Stimulated activated CD8-positive, alpha-beta memory T cell treated with anti-CD3 and anti-CD28 coated beads, Interleukin-7, amount 100 ng/mL, for 48 hours (primary cell): ENCODE results near the gene RNF113A.
A peak's percentile ranks its signal among the peaks of the same experiment; 100 is the strongest.
"Not testable (repeated sequence)": the region's sequence is repeated elsewhere in the genome, so short reads cannot be mapped to it uniquely, and the experiment has no call there.

Experiments
- DNase-seq, 2 donors: peaks; one replicate each; pipeline ENCODE4 v3.0.0-alpha.2; 2020; ENCODE audit warnings: low read depth in 1 of 2; ENCODE audit errors: extremely low read depth in 1 of 2

The RNF113A gene

DNA sequence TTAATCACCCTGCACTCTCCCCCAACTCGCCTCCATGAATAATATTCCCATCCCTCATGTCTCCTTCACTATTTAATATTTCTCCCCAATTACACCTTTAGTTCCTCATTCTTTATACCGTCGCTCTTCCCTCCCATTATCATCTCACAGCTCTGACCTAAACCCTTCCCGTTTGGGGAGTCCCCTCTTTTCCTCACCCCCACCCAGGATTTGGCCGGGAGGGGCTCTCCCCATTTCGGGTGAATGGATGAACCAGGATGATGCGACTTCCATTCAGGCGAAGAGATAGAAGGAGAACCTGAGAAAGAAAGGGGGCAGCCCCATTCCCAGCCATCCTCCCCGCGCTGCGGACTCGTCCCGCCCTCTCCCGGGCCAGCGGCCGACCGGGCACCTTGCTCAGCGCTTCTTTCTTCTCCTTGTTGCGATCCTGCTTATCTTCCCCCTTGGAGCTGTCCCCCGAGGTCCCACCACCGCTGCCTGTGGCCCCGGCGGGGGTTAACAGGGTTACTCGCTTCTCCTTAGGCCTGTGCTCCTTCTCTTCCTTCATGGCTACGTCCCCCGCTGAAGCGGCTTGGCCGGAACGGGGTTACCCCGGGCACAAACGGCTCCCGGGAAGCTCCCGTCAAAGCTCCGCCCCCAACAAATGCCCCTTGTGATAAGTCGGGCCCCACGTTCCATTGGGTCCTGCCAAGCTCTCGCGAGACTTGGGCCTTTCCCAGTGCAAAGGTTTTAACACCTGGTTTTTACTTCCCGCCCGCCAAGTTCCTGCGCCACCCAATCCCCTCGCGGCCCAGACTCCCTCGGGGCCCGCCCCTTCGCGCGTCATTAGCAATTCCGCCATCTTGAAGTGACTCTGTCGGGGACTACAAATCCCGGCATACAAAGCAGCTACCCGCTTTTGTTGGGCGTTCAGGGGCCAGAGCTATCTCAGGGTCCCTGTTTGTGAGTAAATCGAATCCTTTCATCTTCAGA is 18.9 kb downstream of the RNF113A start, which contains the start of gene UPF3B:
Gene UPF3B, minus strand, starts transcription at position 582 of the 972 bp plus-strand sequence. Its CDS starts 35 bp downstream, at position 547.
- peak; percentile 82 to 93 for DNase-seq

DNA sequence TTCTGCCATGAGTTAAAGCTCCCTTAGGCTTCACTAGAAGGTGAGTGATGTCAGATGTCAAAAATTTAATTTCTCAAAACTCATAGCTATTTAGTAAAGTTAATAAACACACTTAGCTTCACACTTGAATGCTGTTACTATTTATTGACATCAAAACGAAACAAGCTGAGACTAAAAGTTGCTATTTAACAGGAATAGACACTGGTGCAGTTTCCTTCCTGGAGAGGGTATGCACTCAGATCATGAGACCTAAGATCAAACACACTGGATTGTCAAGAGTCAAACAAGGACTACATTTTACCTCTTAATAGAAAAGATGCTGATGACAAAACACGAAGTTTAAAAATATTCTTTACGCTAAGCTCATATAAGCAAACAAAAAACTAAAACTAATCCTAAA is 37.6 kb downstream of the RNF113A start:
- no peak for DNase-seq

DNA sequence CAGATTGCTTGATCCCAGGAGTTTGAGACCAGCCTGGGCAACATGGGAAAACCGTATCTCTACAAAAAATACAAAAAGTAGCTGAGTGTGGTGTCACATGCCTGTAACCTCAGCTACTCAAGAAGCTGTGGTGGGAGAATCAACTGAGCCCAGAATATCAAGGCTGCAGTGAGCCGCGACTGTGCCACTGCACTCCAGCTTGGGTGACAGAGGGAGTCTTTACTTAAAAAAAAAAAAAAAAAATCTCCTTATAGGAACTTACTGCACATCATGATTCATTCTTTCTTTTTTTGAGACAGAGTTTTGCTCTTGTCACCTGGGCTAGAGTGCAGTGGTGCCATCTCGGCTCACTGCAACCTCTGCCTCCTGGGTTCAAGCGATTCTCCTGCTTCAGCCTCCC is 43.1 kb downstream of the RNF113A start:
- no peak for DNase-seq

DNA sequence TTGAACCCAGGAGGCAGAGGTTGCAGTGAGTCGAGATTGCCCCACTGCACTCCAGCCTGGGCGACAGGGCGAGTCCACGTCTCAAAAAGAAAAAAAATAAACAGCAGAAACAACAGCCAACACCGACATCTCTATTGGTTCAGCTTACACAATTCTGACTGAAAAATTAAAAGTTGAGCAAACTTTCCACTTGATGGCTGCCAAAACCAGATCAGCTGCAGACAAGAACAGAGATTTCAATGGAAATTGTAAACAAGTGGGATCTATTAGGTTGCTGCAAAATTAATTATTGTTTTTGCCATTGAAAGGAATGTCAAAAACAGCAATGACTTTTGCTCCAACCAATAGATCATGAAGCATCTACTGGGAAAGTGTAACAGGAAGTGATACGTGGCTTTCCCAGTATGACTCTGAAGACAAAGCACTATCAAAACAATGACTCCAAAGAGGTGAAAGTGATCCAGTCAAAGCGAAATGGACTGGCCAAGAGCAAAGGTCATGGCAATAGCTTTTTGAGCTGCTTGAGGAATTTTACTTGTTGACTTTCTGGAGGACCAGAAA is 45.1 kb downstream of the RNF113A start:
- DNase-seq = no peak

DNA sequence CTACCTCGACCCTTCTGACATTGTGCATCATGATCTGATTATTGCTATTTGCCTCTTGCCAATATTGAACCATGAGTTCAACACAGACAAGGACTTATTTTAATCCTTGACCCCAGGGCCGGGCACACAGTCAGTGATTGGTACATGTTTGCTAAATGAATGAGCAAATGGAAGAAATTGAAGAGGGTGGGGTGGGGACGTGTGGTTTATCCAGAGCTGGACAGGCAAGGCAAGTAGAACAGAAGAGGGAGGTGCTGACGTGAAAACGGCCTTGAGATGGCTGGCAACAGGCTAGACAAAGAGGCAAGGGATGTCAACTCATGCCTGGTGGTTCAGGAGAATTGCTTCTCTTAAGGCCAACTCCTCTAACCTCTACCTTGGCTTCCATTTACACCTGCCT is 47.3 kb downstream of the RNF113A start:
- not testable (repeated sequence) for DNase-seq

DNA sequence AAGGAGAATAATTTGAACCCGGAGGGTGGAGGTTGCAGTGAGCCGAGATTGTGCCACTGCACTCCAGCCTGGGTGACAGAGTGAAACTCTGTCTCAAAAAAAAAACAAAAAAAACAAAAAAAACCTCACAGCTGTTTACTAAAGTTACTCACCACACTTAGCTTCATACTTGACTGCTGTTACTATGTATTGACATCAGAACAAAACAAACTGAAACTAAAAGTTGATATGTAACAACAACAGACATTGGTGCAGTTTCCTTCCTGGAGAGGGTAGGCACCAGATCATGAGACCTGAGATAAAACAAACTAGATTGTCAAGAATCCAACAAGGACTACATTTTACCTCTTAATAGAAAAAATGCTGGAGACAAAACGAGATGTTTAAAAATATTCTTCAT is 49.8 kb downstream of the RNF113A start:
- DNase-seq = not testable (repeated sequence)
